ENCODE data around the gene PIP4K2C.

Gene PIP4K2C

GRCh38 chr12:57623385-57623784, 32.4 kb downstream of the PIP4K2C start:
- no peak for DNase-seq (ENCODE audit: low read depth)
- TF ChIP-seq, protein P1, sequence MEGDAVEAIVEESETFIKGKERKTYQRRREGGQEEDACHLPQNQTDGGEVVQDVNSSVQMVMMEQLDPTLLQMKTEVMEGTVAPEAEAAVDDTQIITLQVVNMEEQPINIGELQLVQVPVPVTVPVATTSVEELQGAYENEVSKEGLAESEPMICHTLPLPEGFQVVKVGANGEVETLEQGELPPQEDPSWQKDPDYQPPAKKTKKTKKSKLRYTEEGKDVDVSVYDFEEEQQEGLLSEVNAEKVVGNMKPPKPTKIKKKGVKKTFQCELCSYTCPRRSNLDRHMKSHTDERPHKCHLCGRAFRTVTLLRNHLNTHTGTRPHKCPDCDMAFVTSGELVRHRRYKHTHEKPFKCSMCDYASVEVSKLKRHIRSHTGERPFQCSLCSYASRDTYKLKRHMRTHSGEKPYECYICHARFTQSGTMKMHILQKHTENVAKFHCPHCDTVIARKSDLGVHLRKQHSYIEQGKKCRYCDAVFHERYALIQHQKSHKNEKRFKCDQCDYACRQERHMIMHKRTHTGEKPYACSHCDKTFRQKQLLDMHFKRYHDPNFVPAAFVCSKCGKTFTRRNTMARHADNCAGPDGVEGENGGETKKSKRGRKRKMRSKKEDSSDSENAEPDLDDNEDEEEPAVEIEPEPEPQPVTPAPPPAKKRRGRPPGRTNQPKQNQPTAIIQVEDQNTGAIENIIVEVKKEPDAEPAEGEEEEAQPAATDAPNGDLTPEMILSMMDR (IDR thresholded peaks at IDR 0.05; ENCODE audit: insufficient read depth, low read depth, low read length, missing control alignments): no peak

GRCh38 chr12:57623811-57624390, 32.9 kb downstream of the PIP4K2C start:
- TF ChIP-seq, protein P1 (IDR thresholded peaks at IDR 0.05; ENCODE audit: insufficient read depth, low read depth, low read length, missing control alignments): no peak
- no peak for DNase-seq (ENCODE audit: low read depth)
- H3K4me3 ChIP-seq (ENCODE audit: low read depth, low read length): no peak overlapping the region

More at GRCh38 chr12:57623385-57623784, 32.4 kb downstream of the PIP4K2C start:
- H3K4me3 ChIP-seq (ENCODE audit: low read depth, low read length): no peak overlapping the region

DNA sequence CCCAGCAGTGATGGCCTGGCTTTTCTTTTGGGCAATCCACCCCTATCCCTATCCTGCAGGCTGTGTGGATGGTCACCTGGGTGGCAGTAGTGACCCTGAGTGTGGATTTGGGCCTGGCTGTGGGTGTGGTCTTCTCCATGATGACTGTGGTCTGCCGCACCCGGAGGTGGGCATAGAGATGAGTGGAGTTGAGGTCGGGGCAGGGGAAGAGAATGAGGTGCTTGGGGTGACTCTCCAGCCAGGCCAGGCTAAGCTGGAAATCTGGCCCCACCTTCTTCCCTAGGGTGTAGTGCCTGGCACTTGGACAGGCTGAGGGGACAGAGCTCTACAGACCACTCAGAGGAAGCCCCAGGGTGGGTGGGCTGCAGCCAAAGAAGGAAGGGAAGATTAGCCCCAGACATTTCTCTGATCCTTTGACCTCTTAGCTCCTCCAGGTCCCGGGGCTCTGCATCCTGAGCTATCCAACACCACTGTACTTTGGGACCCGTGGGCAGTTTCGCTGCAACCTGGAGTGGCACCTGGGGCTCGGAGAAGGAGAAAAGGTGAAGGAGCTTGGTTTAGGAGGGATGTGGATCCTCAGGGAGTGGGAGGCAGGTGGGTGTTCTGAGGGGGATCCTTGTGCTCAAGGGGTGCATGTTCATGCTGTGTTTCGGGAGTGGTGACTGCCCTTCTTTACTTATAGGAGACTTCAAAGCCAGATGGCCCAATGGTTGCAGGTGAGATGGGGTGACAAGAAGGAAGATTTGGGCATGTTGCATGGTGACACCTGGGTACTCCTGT, 33.6 kb downstream of the PIP4K2C start:
- no peak overlapping the region for H3K4me3 ChIP-seq (ENCODE audit: low read depth, low read length)
- TF ChIP-seq, protein P1 (IDR thresholded peaks at IDR 0.05; ENCODE audit: insufficient read depth, low read depth, low read length, missing control alignments): no peak
- DNase-seq (ENCODE audit: low read depth): no peak

DNA sequence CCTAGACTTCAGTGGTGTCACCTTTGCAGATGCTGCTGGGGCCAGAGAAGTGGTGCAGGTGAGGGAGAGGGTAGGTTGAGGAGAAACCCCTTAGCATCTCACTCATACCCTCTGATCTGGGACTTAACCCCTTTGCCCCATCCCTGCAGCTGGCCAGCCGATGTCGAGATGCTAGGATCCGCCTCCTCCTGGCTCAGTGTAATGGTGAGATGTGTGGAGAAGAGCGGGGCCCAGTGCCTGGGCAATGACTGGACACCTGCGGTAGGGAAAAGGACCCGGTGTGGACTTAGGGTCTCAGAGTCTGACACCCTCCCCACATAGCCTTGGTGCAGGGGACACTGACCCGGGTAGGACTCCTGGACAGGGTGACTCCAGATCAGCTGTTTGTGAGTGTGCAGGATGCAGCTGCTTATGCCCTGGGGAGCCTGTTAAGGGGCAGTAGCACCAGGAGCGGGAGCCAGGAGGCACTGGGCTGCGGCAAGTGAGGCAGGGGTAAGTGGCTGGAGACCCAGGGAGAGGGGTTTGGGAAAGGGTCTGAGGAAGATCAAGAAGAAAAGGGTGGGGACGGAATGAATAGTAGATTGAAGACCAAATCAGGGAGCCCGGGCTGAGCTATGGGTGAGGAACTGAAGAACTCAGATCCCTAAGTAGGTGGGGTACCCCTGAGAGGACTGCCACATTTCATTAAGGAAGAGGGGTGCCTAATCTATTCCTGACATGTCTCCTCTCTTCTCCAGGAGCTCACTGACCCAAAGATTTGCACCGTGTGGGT, 34.5 kb downstream of the PIP4K2C start:
- TF ChIP-seq, protein P1 (IDR thresholded peaks at IDR 0.05; ENCODE audit: insufficient read depth, low read depth, low read length, missing control alignments): no peak
- DNase-seq (ENCODE audit: low read depth): no peak
- no peak overlapping the region for H3K4me3 ChIP-seq (ENCODE audit: low read depth, low read length)

- TF ChIP-seq, protein P1 (IDR thresholded peaks at IDR 0.05; ENCODE audit: insufficient read depth, low read depth, low read length, missing control alignments): no peak
- no peak for DNase-seq (ENCODE audit: low read depth)
- H3K4me3 ChIP-seq (ENCODE audit: low read depth, low read length): no peak overlapping the region
These were observed 35.3 kb downstream of the PIP4K2C start for GRCh38 chr12:57626111-57626920.

DNA sequence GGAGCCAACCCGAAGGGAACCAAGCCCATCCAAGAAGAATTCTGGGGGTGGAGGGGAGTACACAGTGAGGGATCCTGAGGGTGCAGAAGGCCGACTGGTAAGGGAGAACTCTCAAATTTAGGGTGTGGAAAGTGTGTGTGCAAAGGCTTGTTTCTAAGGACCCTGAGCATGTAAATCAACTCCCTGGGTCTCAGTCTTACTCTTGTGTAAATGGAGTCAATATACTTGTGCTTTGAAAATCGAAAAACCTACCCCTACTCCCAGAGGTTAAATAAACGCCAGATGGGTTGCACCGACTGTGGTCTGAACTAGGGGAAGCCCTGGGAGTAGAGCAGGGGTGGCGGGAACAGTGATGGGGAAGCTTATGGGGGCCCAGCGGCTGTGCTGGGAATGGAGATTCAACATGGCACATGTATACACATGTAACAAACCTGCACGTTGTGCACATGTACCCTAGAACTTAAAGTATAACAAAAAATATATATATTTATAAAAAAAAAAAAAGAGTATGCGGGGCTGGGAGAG, 36.0 kb downstream of the PIP4K2C start:
- TF ChIP-seq, protein P1 (IDR thresholded peaks at IDR 0.05; ENCODE audit: insufficient read depth, low read depth, low read length, missing control alignments): no peak
- no peak overlapping the region for H3K4me3 ChIP-seq (ENCODE audit: low read depth, low read length)
- DNase-seq (ENCODE audit: low read depth): no peak
